HepG2 (cell line): ENCODE results near the gene EHBP1. TPM values are rescaled to one million over a fixed set of nuclear protein-coding genes. Genes with fewer than 3 reads are reported as not detected.

Source experiments
- DNMT3B ChIP-seq: conservative IDR thresholded peaks from 2 replicates; pipeline ENCODE4 v1.6.1; 2016; ENCODE audit warnings: missing biosample characterization, control low read depth
- FOSL1 ChIP-seq: sonication (generic); formaldehyde crosslinking; IDR thresholded peaks from 2 replicates; pipeline ENCODE4 v1.9.0; 2021; ENCODE audit warnings: missing genetic modification reagents, borderline replicate concordance
- HMG20B ChIP-seq: conservative IDR thresholded peaks from 2 replicates; pipeline ENCODE4 v1.6.1; 2016; ENCODE audit warnings: missing genetic modification reagents, missing compliant biosample characterization
- TEAD3 ChIP-seq: optimal IDR thresholded peaks from 2 replicates; pipeline ENCODE3; 2016; ENCODE audit warnings: borderline replicate concordance
- TOPORS ChIP-seq: sonication (generic); formaldehyde crosslinking; IDR thresholded peaks from 2 replicates; pipeline ENCODE4 v1.8.0; 2023; ENCODE audit warnings: mild to moderate bottlenecking, missing genetic modification reagents
- ZNF205 ChIP-seq: IDR thresholded peaks from 2 replicates; pipeline ENCODE4 v1.6.1; 2018; ENCODE audit warnings: missing biosample characterization, missing genetic modification reagents
- ZNF598 ChIP-seq: sonication (generic); formaldehyde crosslinking; IDR thresholded peaks from 2 replicates; pipeline ENCODE4 v1.5.1; 2020; ENCODE audit warnings: mild to moderate bottlenecking, missing genetic modification reagents, borderline replicate concordance
- polyA plus RNA-seq, 8 experiments: library from polyadenylated mRNA; depleted of rRNA in 3 of 8; stranded (reverse) in 7 of 8; unstranded in 1 of 8; fragments of >200 nt; fragmentation: Illumina TruSeq in 4 of 8; extraction: Trizol in 4 of 8; gene quantifications; 2 replicates each; pipeline versions ENCODE4 v1.2.1 to v1.2.3, GENCODE V29; 2011 to 2016; ENCODE audit warnings: low read depth in 4 of 8, missing spikeins in 1 of 8, mixed read lengths in 1 of 8; ENCODE audit not compliant: insufficient read depth in 1 of 8
- total RNA-seq, 5 experiments: library from RNA; depleted of rRNA; stranded (reverse); fragments of >200 nt; fragmentation: Illumina TruSeq; extraction: Trizol; gene quantifications; 2 replicates each; pipeline ENCODE4 v1.2.3, GENCODE V29; 2016; ENCODE audit warnings: low read depth in 1 of 5
- TF ChIP-seq, protein P1 (sequence below): sonication (generic); formaldehyde crosslinking; IDR thresholded peaks from 2 replicates; pipeline ENCODE4 v1.4.0; 2020; ENCODE audit warnings: missing genetic modification reagents
- TF ChIP-seq, protein P2 (sequence below): sonication (generic); formaldehyde crosslinking; IDR thresholded peaks from 2 replicates; pipeline ENCODE4 v1.8.1; 2023; ENCODE audit warnings: mild to moderate bottlenecking, missing genetic modification reagents
- TF ChIP-seq, protein P3 (sequence below): sonication (generic); formaldehyde crosslinking; IDR thresholded peaks from 2 replicates; pipeline ENCODE4 v1.5.1; 2020; ENCODE audit warnings: mild to moderate bottlenecking, missing genetic modification reagents, borderline replicate concordance
- TF ChIP-seq, protein P4 (sequence below), 2 experiments: sonication (generic) in 1 of 2; formaldehyde crosslinking in 1 of 2; IDR thresholded peaks; 2 replicates each; pipeline versions ENCODE4 v1.4.0 to v1.6.1; 2018 to 2020; ENCODE audit warnings: missing genetic modification reagents in 2 of 2, borderline replicate concordance in 1 of 2, low read depth in 1 of 2, mild to moderate bottlenecking in 1 of 2, missing biosample characterization in 1 of 2
- TF ChIP-seq, protein P5 (sequence below): sonication (generic); formaldehyde crosslinking; IDR thresholded peaks from 2 replicates; pipeline ENCODE4; 2020; ENCODE audit warnings: missing genetic modification reagents, mild to moderate bottlenecking, borderline replicate concordance

EHBP1 gene
- total and polyA plus RNA-seq, 2 of the 13 experiments (the other 11 are each of a cell fraction or from before 2014, with no cell fraction given): 93.5 to 146 TPM

DNA sequence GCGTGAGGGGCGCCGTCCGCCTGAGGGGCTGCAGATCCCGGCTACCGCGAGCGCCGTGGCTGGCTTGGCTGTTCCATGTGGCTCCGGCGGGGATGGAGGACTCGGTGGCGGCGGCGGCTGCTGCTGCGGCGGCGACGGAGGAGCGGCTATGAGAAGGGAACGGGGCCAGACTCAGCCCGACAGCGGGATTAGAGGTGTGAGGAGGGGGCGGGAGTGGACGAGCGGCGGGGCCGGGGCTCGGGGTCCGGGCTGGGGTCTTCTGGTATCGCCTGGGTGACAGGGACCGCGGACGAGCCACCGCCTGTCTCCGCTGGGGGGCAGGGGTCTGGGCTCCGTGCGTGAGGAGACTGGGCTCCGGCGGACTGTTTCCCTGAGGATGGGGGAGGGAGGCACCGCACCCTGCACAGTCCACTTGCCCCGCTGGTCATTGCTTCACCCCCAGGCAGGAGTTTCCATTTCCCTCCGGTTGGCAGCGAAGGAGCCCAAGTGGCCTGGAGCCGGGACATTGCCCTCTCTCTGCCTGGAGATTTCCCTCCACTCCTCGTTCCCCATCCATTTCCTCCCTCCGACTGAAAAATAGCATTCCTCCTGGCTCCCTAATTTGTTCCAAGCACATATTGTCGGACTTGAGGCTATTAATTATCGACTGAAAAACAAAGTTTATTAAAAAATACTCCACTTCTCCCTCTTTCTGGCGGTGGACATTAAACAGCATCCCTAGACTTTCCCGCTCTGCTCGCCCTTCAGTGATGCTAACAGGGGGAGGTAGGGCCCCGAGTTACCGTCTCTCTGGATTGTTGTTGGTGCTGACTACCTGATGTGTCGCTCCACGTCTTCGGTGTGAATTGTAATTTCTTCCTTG, 577 bp downstream of the EHBP1 start (continued):
- TF ChIP-seq, protein P1, sequence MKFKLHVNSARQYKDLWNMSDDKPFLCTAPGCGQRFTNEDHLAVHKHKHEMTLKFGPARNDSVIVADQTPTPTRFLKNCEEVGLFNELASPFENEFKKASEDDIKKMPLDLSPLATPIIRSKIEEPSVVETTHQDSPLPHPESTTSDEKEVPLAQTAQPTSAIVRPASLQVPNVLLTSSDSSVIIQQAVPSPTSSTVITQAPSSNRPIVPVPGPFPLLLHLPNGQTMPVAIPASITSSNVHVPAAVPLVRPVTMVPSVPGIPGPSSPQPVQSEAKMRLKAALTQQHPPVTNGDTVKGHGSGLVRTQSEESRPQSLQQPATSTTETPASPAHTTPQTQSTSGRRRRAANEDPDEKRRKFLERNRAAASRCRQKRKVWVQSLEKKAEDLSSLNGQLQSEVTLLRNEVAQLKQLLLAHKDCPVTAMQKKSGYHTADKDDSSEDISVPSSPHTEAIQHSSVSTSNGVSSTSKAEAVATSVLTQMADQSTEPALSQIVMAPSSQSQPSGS: peak; percentile 42; the same call in 1 of the 2 replicates
- TF ChIP-seq, protein P2, sequence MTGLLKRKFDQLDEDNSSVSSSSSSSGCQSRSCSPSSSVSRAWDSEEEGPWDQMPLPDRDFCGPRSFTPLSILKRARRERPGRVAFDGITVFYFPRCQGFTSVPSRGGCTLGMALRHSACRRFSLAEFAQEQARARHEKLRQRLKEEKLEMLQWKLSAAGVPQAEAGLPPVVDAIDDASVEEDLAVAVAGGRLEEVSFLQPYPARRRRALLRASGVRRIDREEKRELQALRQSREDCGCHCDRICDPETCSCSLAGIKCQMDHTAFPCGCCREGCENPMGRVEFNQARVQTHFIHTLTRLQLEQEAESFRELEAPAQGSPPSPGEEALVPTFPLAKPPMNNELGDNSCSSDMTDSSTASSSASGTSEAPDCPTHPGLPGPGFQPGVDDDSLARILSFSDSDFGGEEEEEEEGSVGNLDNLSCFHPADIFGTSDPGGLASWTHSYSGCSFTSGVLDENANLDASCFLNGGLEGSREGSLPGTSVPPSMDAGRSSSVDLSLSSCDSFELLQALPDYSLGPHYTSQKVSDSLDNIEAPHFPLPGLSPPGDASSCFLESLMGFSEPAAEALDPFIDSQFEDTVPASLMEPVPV (CRISPR knock-in tag): peak; percentile 86
- TF ChIP-seq DNMT3B (CRISPR knock-in tag) (peak; percentile 34; the same call in 1 of the 2 replicates), TEAD3 (CRISPR knock-in tag) (peak; percentile 46), TOPORS (0 out of 2 replicates have a peak, but pooled peaks have one; percentile 44), HMG20B (no peak; the same call in 1 of the 2 replicates), ZNF598 (no peak), ZNF205 (CRISPR knock-in tag) (peak; percentile 74), FOSL1 (CRISPR knock-in tag) (no peak)
- TF ChIP-seq, protein P3, sequence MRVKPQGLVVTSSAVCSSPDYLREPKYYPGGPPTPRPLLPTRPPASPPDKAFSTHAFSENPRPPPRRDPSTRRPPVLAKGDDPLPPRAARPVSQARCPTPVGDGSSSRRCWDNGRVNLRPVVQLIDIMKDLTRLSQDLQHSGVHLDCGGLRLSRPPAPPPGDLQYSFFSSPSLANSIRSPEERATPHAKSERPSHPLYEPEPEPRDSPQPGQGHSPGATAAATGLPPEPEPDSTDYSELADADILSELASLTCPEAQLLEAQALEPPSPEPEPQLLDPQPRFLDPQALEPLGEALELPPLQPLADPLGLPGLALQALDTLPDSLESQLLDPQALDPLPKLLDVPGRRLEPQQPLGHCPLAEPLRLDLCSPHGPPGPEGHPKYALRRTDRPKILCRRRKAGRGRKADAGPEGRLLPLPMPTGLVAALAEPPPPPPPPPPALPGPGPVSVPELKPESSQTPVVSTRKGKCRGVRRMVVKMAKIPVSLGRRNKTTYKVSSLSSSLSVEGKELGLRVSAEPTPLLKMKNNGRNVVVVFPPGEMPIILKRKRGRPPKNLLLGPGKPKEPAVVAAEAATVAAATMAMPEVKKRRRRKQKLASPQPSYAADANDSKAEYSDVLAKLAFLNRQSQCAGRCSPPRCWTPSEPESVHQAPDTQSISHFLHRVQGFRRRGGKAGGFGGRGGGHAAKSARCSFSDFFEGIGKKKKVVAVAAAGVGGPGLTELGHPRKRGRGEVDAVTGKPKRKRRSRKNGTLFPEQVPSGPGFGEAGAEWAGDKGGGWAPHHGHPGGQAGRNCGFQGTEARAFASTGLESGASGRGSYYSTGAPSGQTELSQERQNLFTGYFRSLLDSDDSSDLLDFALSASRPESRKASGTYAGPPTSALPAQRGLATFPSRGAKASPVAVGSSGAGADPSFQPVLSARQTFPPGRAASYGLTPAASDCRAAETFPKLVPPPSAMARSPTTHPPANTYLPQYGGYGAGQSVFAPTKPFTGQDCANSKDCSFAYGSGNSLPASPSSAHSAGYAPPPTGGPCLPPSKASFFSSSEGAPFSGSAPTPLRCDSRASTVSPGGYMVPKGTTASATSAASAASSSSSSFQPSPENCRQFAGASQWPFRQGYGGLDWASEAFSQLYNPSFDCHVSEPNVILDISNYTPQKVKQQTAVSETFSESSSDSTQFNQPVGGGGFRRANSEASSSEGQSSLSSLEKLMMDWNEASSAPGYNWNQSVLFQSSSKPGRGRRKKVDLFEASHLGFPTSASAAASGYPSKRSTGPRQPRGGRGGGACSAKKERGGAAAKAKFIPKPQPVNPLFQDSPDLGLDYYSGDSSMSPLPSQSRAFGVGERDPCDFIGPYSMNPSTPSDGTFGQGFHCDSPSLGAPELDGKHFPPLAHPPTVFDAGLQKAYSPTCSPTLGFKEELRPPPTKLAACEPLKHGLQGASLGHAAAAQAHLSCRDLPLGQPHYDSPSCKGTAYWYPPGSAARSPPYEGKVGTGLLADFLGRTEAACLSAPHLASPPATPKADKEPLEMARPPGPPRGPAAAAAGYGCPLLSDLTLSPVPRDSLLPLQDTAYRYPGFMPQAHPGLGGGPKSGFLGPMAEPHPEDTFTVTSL: 0 out of 2 replicates have a peak, but pooled peaks have one; percentile 26
- TF ChIP-seq, protein P4, sequence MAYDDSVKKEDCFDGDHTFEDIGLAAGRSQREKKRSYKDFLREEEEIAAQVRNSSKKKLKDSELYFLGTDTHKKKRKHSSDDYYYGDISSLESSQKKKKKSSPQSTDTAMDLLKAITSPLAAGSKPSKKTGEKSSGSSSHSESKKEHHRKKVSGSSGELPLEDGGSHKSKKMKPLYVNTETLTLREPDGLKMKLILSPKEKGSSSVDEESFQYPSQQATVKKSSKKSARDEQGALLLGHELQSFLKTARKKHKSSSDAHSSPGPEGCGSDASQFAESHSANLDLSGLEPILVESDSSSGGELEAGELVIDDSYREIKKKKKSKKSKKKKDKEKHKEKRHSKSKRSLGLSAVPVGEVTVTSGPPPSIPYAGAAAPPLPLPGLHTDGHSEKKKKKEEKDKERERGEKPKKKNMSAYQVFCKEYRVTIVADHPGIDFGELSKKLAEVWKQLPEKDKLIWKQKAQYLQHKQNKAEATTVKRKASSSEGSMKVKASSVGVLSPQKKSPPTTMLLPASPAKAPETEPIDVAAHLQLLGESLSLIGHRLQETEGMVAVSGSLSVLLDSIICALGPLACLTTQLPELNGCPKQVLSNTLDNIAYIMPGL (CRISPR knock-in tag; IDR thresholded peaks at IDR 0.05; ENCODE audit: borderline replicate concordance in 1 of 2, low read depth in 1 of 2): peak; percentile 63 to 85; a peak in 3 of 4 replicates
- TF ChIP-seq, protein P5, sequence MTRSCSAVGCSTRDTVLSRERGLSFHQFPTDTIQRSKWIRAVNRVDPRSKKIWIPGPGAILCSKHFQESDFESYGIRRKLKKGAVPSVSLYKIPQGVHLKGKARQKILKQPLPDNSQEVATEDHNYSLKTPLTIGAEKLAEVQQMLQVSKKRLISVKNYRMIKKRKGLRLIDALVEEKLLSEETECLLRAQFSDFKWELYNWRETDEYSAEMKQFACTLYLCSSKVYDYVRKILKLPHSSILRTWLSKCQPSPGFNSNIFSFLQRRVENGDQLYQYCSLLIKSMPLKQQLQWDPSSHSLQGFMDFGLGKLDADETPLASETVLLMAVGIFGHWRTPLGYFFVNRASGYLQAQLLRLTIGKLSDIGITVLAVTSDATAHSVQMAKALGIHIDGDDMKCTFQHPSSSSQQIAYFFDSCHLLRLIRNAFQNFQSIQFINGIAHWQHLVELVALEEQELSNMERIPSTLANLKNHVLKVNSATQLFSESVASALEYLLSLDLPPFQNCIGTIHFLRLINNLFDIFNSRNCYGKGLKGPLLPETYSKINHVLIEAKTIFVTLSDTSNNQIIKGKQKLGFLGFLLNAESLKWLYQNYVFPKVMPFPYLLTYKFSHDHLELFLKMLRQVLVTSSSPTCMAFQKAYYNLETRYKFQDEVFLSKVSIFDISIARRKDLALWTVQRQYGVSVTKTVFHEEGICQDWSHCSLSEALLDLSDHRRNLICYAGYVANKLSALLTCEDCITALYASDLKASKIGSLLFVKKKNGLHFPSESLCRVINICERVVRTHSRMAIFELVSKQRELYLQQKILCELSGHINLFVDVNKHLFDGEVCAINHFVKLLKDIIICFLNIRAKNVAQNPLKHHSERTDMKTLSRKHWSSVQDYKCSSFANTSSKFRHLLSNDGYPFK (CRISPR knock-in tag): no peak; the same call in 1 of the 2 replicates
